ENCODE data around the gene TRPV4. TPM values are rescaled to one million over a fixed set of nuclear protein-coding genes. Genes with fewer than 3 reads are reported as not detected.

Gene TRPV4
- total RNA-seq, 2 donors from 2014 or later: 0.59 to 0.90 TPM

DNA sequence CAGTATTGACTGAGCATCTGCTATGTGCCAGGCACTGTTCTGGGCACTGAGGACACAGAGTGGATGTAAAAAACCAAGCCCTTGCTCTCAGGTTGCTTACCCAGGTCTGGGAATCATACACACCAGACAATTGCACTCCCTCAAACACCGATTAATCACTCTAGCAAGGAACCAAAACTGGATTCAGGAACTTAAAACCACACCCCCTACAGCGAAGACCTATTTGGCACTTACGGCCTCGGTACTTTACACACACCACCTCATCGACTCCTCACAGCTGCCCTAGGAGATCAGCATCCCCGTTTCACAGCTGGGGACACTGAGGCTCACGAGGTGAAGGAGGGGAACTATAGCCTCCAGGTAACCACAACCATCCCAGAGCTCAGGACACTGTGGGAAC lies 45.6 kb upstream of the TRPV4 start:
- H3K36me3 ChIP-seq: no peaks in the 10 kb centered on the region
- H3K4me1 ChIP-seq: peaks cover 0 to 38% of the 10 kb centered on the region in 2 donors
- H3K4me3 ChIP-seq: peak overlapping the region; percentile 68 to 76
- no peak for TF ChIP-seq CTCF (IDR thresholded peaks at IDR 0.05)
- no peaks in the 10 kb centered on the region for H3K9me3 ChIP-seq
- H3K27ac ChIP-seq: peak overlapping the region in 1 of 2 donors; percentile 79
- no peaks in the 10 kb centered on the region for H3K27me3 ChIP-seq
- no peak for DNase-seq (ENCODE audit: low spot score)

- no peak for TF ChIP-seq CTCF (IDR thresholded peaks at IDR 0.05)
- Histone ChIP-seq H3K4me3 (no peak overlapping the region), H3K27me3 (no peaks in the 10 kb centered on the region), H3K27ac (no peak overlapping the region), H3K9me3 (no peaks in the 10 kb centered on the region), H3K4me1 (peaks cover 0 to 38% of the 10 kb centered on the region in 2 donors), H3K36me3 (no peaks in the 10 kb centered on the region)
- no peak for DNase-seq (ENCODE audit: low spot score)
Measured at GRCh38 chr12:109878247-109878625, 45.0 kb upstream of the TRPV4 start.

GRCh38 chr12:109877504-109878246 lies 44.5 kb upstream of the TRPV4 start:
- no peak for TF ChIP-seq CTCF (IDR thresholded peaks at IDR 0.05)
- Histone ChIP-seq H3K27ac (no peak overlapping the region), H3K36me3 (no peaks in the 10 kb centered on the region), H3K27me3 (no peaks in the 10 kb centered on the region), H3K9me3 (no peaks in the 10 kb centered on the region), H3K4me1 (peaks cover 0 to 38% of the 10 kb centered on the region in 2 donors), H3K4me3 (no peak overlapping the region)
- no peak for DNase-seq (ENCODE audit: low spot score)

GRCh38 chr12:109876406-109876805 lies 43.2 kb upstream of the TRPV4 start:
- no peak for DNase-seq (ENCODE audit: low spot score)
- Histone ChIP-seq H3K36me3 (no peaks in the 10 kb centered on the region), H3K4me1 (peaks cover 0 to 38% of the 10 kb centered on the region in 2 donors), H3K27me3 (no peaks in the 10 kb centered on the region), H3K4me3 (no peak overlapping the region), H3K9me3 (no peaks in the 10 kb centered on the region), H3K27ac (no peak overlapping the region)
- TF ChIP-seq CTCF (IDR thresholded peaks at IDR 0.05): no peak

DNA sequence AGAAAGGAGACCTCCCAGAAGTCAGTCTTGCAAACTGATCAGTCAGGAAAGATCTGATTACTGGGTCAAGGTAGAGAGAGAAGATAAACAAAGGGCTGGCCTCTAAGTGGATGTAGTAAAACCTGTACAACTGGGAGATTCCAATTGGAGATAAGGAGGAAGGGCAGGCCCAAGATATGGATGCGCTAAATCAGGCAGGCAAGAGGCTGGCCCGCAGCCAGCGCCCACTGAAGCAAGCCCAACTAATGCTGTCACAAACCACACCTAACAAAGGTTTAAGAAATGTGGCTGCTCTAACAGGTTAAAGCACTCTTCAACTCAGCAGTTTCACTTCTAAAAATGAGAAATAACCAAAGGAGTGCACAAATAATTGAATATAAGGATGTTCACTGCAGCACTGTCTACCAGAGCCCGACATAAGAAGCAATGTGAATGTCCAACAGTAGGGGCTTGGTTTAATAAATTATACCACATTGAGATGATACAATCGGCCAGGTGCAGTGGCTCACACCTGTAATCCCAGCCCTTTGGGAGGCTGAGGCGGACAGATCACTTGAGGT lies 42.5 kb upstream of the TRPV4 start:
- Histone ChIP-seq H3K4me1 (peaks cover 0 to 33% of the 10 kb centered on the region in 2 donors), H3K27ac (no peak overlapping the region), H3K36me3 (no peaks in the 10 kb centered on the region), H3K9me3 (no peaks in the 10 kb centered on the region), H3K27me3 (no peaks in the 10 kb centered on the region), H3K4me3 (no peak overlapping the region)
- no peak for DNase-seq (ENCODE audit: low spot score)
- TF ChIP-seq CTCF (IDR thresholded peaks at IDR 0.05): no peak

Data from right atrium auricular region (tissue), 2 donors.